Amygdala (tissue), 56 donors: ENCODE results near the gene ADAMTS13.
"Not testable (repeated sequence)": the region's sequence is repeated elsewhere in the genome, so short reads cannot be mapped to it uniquely, and the experiment has no call there.

Experiments
- DNase-seq, 56 donors: peaks; one replicate each; lab custom pipeline; 2025; lab: John Stamatoyannopoulos, UW

The ADAMTS13 gene

GRCh38 chr9:133390713-133391112 lies 31.5 kb upstream of the ADAMTS13 start:
- no peak for DNase-seq

GRCh38 chr9:133391449-133391848 lies 30.7 kb upstream of the ADAMTS13 start:
- not testable (repeated sequence) for DNase-seq

- not testable (repeated sequence) for DNase-seq
Measured at GRCh38 chr9:133392308-133392707, 29.9 kb upstream of the ADAMTS13 start.

GRCh38 chr9:133393399-133393798 lies 28.8 kb upstream of the ADAMTS13 start:
- no peak for DNase-seq

GRCh38 chr9:133394687-133395271 lies 27.4 kb upstream of the ADAMTS13 start:
- no peak for DNase-seq

GRCh38 chr9:133396952-133397351 lies 25.2 kb upstream of the ADAMTS13 start:
- peak in 2 of 56 donors; percentile 8 to 30 for DNase-seq

GRCh38 chr9:133397370-133397769 lies 24.8 kb upstream of the ADAMTS13 start:
- DNase-seq: no peak

- no peak for DNase-seq
Measured at GRCh38 chr9:133397895-133398294, 24.3 kb upstream of the ADAMTS13 start.

- no peak for DNase-seq
Measured at GRCh38 chr9:133400292-133400691, 21.9 kb upstream of the ADAMTS13 start.

GRCh38 chr9:133401588-133401987 lies 20.6 kb upstream of the ADAMTS13 start:
- no peak for DNase-seq

GRCh38 chr9:133402689-133403088 lies 19.5 kb upstream of the ADAMTS13 start:
- no peak for DNase-seq

GRCh38 chr9:133403766-133404453 lies 18.3 kb upstream of the ADAMTS13 start:
- no peak for DNase-seq

GRCh38 chr9:133404454-133405002 lies 17.6 kb upstream of the ADAMTS13 start:
- no peak for DNase-seq

- DNase-seq: no peak
Measured at GRCh38 chr9:133405508-133406438, 16.4 kb upstream of the ADAMTS13 start.

GRCh38 chr9:133406480-133407307 lies 15.5 kb upstream of the ADAMTS13 start:
- DNase-seq: peak in 52 of 56 donors; percentile 5 to 80 (median 48)

GRCh38 chr9:133408042-133408441 lies 14.1 kb upstream of the ADAMTS13 start:
- DNase-seq: no peak

- DNase-seq: no peak
Measured at GRCh38 chr9:133415170-133415569, 7.0 kb upstream of the ADAMTS13 start.

GRCh38 chr9:133417541-133418461 lies 4.4 kb upstream of the ADAMTS13 start, which contains the start of gene REXO4:
TSS of gene REXO4 (minus strand) at chr9:133418010. CDS start at chr9:133417844, 166 bp downstream.
- peak in 55 of 56 donors; percentile 45 to 90 (median 75) for DNase-seq

- DNase-seq: no peak
Measured at GRCh38 chr9:133419005-133419404, 3.2 kb upstream of the ADAMTS13 start.
